ENCODE results near the gene INSIG1. TPM values are rescaled to one million over a fixed set of nuclear protein-coding genes. Genes with fewer than 3 reads are reported as not detected.

INSIG1 gene
- total RNA-seq, 4 donors from 2014 or later = 40.1 to 151 (median 79.5) TPM

DNA sequence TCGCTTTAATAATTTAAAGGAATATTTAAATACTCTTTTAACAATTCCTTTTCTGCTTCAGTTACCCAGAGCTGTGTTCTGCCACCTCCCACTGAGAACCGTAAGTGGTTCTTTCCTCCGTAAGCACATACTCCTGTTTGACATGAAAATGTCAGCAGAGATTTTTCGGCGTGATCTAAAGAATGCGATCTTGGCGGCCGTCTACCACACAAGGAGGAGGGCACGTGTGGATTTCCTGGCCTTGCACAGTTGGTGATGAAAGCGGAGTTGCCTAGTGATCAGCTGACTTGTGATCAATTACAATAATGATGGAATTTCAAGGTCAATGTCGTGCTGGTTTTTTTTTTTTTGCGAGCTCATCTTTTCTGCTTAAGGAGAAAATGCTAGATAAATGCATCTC lies 35.6 kb upstream of the INSIG1 start:
- intact Hi-C loops (cut with DNase I; ENCODE audit: low total_unique reads) = no loop called here
- no peak overlapping the region for H3K4me3 ChIP-seq (ENCODE audit: low read depth, poor library complexity, severe bottlenecking)
- 66 to 67% methylated on average over 12 of the region's 12 CpGs for WGBS, 2 donors
- TF ChIP-seq POLR2A (IDR thresholded peaks at IDR 0.05) = no peak
- TF ChIP-seq, protein P1, sequence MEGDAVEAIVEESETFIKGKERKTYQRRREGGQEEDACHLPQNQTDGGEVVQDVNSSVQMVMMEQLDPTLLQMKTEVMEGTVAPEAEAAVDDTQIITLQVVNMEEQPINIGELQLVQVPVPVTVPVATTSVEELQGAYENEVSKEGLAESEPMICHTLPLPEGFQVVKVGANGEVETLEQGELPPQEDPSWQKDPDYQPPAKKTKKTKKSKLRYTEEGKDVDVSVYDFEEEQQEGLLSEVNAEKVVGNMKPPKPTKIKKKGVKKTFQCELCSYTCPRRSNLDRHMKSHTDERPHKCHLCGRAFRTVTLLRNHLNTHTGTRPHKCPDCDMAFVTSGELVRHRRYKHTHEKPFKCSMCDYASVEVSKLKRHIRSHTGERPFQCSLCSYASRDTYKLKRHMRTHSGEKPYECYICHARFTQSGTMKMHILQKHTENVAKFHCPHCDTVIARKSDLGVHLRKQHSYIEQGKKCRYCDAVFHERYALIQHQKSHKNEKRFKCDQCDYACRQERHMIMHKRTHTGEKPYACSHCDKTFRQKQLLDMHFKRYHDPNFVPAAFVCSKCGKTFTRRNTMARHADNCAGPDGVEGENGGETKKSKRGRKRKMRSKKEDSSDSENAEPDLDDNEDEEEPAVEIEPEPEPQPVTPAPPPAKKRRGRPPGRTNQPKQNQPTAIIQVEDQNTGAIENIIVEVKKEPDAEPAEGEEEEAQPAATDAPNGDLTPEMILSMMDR (IDR thresholded peaks at IDR 0.05) = no peak
- DNase-seq (ENCODE audit: low spot score in 2 of 2) = no peak

DNA sequence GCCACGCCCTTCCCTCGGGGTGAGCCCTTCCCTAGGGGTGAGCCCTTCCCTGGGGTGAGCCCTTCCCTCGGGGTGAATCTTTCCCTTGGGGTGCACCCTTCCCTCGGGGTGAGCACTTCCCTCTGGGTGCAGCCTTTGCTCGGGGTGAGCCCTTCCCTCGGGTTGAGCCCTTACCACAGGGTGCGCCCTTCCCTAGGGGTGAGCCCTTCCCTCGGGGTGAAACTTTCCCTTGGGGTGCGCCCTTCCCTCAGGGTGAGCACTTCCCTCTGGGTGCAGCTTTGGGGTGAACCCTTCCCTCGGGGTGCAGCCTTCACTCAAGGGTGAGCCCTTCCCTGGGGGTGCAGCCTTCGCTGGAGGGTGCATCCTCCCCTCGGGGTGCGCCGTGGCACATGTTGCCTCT lies 34.6 kb upstream of the INSIG1 start:
- intact Hi-C loops (cut with DNase I; ENCODE audit: low total_unique reads) = no loop called here
- 71 to 73% methylated on average over 11 to 14 of the region's 14 CpGs for WGBS, 2 donors
- TF ChIP-seq POLR2A (IDR thresholded peaks at IDR 0.05) = no peak
- TF ChIP-seq, protein P1 (IDR thresholded peaks at IDR 0.05) = no peak
- DNase-seq (ENCODE audit: low spot score in 2 of 2) = no peak
- no peak overlapping the region for H3K4me3 ChIP-seq (ENCODE audit: low read depth, poor library complexity, severe bottlenecking)

DNA sequence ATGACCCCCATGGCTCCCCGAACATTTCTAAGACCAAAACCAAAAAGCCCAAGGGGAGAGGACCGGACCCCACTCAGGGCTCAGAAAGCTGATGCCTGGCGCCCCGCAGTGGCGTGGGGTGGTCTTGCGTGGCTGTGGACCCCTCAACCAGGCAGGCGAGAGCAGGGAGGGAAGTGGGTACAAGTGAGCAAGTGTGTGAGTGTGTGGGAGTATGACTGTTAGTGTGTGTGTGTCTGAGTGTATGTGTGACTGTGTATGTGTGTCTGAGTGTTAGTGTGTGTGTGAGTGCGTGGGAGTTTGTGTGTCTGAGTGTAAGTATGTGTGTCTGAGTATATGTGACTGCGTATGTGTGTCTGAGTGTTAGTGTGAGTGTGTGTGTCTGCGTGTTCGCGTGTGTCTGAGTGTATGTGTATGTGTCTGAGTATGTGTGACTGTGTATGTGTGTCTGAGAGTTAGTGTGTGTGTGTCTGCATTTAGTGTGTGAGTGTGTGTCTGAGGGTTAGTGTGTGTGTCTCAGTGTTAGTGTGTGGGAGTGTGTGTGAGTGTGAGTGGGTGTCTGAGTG lies 34.0 kb upstream of the INSIG1 start:
- TF ChIP-seq, protein P1 (IDR thresholded peaks at IDR 0.05) = no peak
- no peak for TF ChIP-seq POLR2A (IDR thresholded peaks at IDR 0.05)
- H3K4me3 ChIP-seq (ENCODE audit: low read depth, poor library complexity, severe bottlenecking) = no peak overlapping the region
- 90 to 95% methylated on average over 11 of the region's 12 CpGs for WGBS, 2 donors
- intact Hi-C loops (cut with DNase I; ENCODE audit: low total_unique reads) = no loop called here
- DNase-seq (ENCODE audit: low spot score in 2 of 2) = no peak

DNA sequence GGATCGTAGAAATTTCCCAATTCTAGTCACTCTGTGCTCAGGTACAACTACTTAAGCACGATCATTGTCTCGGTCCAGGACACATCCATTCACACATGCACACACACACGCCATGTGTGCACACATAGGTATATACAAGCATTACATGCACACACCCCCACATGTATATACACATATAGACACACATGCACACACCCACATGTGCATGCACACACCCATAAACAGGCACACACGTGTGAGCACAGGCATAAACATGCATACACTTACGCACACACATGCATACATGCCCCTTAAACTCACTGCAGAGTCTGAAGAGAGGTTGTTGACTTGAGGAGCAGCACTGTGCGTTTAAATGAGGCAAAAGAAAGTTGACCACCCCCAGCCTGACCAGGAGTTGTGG lies 32.5 kb upstream of the INSIG1 start:
- DNase-seq (ENCODE audit: low spot score in 2 of 2) = no peak
- no peak overlapping the region for H3K4me3 ChIP-seq (ENCODE audit: low read depth, poor library complexity, severe bottlenecking)
- intact Hi-C loops (cut with DNase I; ENCODE audit: low total_unique reads) = no loop called here
- 88 to 92% methylated on average over 7 of the region's 7 CpGs for WGBS, 2 donors
- no peak for TF ChIP-seq POLR2A (IDR thresholded peaks at IDR 0.05)
- TF ChIP-seq, protein P1 (IDR thresholded peaks at IDR 0.05) = no peak

DNA sequence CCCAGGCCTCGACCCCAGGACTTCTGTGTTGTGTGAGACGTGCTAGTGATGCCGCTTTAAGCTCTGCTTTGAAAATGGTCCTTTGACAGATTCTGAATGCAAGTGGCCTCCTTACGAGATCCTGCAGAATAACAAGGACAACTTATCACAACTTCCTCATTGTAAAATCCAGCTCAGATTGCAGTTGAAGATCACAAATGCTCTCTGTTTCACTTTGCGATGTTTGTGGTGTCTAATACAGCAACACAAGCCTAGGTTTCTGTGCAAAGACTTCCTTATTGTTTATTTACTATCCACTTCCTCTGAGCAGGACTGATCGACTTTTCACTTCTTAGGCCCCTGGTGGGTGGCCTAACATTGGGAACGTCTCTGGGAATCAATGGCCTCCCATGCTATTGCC lies 31.7 kb upstream of the INSIG1 start:
- 76 to 82% methylated on average over 7 of the region's 7 CpGs for WGBS, 2 donors
- no peak overlapping the region for H3K4me3 ChIP-seq (ENCODE audit: low read depth, poor library complexity, severe bottlenecking)
- TF ChIP-seq, protein P1 (IDR thresholded peaks at IDR 0.05) = no peak
- TF ChIP-seq POLR2A (IDR thresholded peaks at IDR 0.05) = no peak
- intact Hi-C loops (cut with DNase I; ENCODE audit: low total_unique reads) = no loop called here
- no peak for DNase-seq (ENCODE audit: low spot score in 2 of 2)

DNA sequence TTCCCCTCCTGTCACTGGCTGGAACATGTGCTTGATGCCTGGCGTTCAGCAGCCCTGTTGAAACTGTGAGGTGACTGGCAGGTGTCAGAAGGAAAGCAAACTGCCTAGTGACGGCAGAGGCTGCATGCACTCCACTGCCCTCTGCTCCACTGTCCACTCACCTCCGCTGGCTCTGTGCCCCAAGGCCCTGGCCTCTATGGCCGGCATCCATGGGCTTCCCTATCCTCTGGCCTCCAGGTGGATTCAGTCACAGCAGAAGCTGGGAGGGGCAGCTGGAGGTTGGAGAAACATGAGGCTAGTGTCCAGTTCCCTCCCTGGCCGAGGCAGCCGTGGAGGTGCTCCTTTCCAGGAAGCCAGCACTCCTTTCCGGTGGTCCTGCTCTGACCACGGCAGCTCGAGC lies 31.2 kb upstream of the INSIG1 start:
- no peak overlapping the region for H3K4me3 ChIP-seq (ENCODE audit: low read depth, poor library complexity, severe bottlenecking)
- DNase-seq (ENCODE audit: low spot score in 2 of 2) = no peak
- intact Hi-C loops (cut with DNase I; ENCODE audit: low total_unique reads) = no loop called here
- 90 to 93% methylated on average over 9 of the region's 9 CpGs for WGBS, 2 donors
- TF ChIP-seq, protein P1 (IDR thresholded peaks at IDR 0.05) = no peak
- TF ChIP-seq POLR2A (IDR thresholded peaks at IDR 0.05) = no peak
